Transverse colon (tissue), 4 donors: ENCODE measurements around the gene CAPN11. TPM values are rescaled to one million over a fixed set of nuclear protein-coding genes. Genes with fewer than 3 reads are reported as not detected.
"Not testable (repeated sequence)": the region's sequence is repeated elsewhere in the genome, so short reads cannot be mapped to it uniquely, and the experiment has no call there.

Source experiments
- DNase-seq: peaks from one replicate; pipeline ENCODE4 v3.0.0-alpha.2; 2019
- H3K27ac ChIP-seq, 4 donors: fragments of 200-600 bp; sonication (generic); 2 replicates each; pipeline ENCODE4 v1.5.1; 2016 to 2018; ENCODE audit warnings: inconsistent platforms in 4 of 4
- H3K27me3 ChIP-seq: fragments of 200-600 bp; sonication (generic); 2 replicates; pipeline ENCODE4 v1.5.1; 2017; ENCODE audit warnings: inconsistent platforms
- H3K36me3 ChIP-seq, 4 donors: fragments of 200-600 bp; sonication (generic); 2 replicates each; pipeline ENCODE4 v1.5.1; 2017 to 2019; ENCODE audit warnings: inconsistent platforms in 4 of 4
- H3K4me1 ChIP-seq, 4 donors: fragments of 200-600 bp; sonication (generic); 2 replicates each; pipeline ENCODE4 v1.5.1; 2017 to 2020; ENCODE audit warnings: inconsistent platforms in 4 of 4
- H3K4me3 ChIP-seq, 4 donors: fragments of 200-600 bp; sonication (generic); 1 replicate in 1 of 4; 2 replicates in 3 of 4; pipeline versions ENCODE4 v1.5.1 to v1.6.1; 2017 to 2019; ENCODE audit warnings: inconsistent platforms in 4 of 4
- H3K9me3 ChIP-seq, 2 donors: fragments of 200-600 bp; sonication (generic); 2 replicates each; pipeline ENCODE4 v1.5.1; 2017 to 2019; ENCODE audit warnings: inconsistent platforms in 2 of 2
- EP300 ChIP-seq: sonication (generic); formaldehyde crosslinking; IDR thresholded peaks from one replicate; pipeline ENCODE4 v1.6.1; 2017; ENCODE audit warnings: antibody characterized with exemption, low read depth
- POLR2A ChIP-seq: fragments of 450-650 bp; IDR thresholded peaks from one replicate; pipeline ENCODE4 v1.6.1; 2016; ENCODE audit warnings: antibody characterized with exemption, mild to moderate bottlenecking, moderate library complexity
- POLR2AphosphoS5 ChIP-seq, 3 donors: sonication (generic); formaldehyde crosslinking; IDR thresholded peaks; one replicate each; pipeline ENCODE4 v1.6.1; 2016; ENCODE audit warnings: antibody characterized with exemption in 3 of 3
- WGBS, 2 donors: methylation state at CpG; one replicate each; pipeline ENCODE4 v1.1.5; 2018; ENCODE audit warnings: low coverage in 1 of 2; 5-methylcytosine and 5-hydroxymethylcytosine counted together
- in situ Hi-C, 4 donors: fragments of 200-750 bp; cut with MboI; loops; one replicate each; pipeline versions ENCODE4 v1.15.0 to v1.15.1; 2017; ENCODE audit warnings: low sequenced_read_pairs in 3 of 4, low pct_ligation_motif_present in 1 of 4, low pct_unique_long_range_greater_than_20kb in 1 of 4
- intact Hi-C: fragments of 100-400 bp; cut with DNase I; formaldehyde crosslinking; loops from one replicate; pipeline ENCODE4 v1.15.1; 2023; ENCODE audit warnings: low total_unique reads
- total RNA-seq, 4 donors: library from RNA; depleted of rRNA; stranded (reverse); fragments of >200 nt; gene quantifications; one replicate each; pipeline ENCODE4 v1.1.0, GENCODE V29; 2016
- TF ChIP-seq, protein P1 (sequence below), 5 experiments: fragments of 200-600 bp in 3 of 5; fragments of 450-650 bp in 2 of 5; sonication (generic) in 3 of 5; IDR thresholded peaks; 1 replicate in 2 of 5; 2 replicates in 3 of 5; pipeline ENCODE4 v1.5.1; 2016 to 2017; ENCODE audit warnings: antibody characterized with exemption in 5 of 5, inconsistent platforms in 3 of 5, mild to moderate bottlenecking in 2 of 5, moderate library complexity in 1 of 5

CAPN11 gene
- total RNA-seq, 4 donors from 2014 or later = 1.6 to 19.8 (median 4.9) TPM; not detected in 1

DNA sequence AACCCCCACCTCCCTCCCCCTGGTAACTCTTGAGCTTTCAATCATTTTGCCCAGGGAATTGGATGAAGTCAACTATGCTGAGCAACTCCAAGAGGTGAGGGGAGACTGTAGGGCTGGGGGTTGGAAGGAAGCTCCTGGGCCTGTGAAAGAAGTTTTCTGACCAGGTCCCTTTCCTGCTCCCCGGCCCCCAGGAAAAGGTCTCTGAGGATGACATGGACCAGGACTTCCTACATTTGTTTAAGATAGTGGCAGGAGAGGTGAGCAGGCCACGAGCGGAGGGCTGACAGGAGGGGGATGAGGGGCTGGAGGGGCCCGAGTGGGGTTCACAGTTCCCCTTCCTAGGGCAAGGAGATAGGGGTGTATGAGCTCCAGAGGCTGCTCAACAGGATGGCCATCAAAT lies 21.8 kb downstream of the CAPN11 start:
- H3K4me1 ChIP-seq = peaks cover 0 to 5% (median 0%) of the 10 kb centered on the region in 4 donors
- no peaks in the 10 kb centered on the region for H3K9me3 ChIP-seq
- DNase-seq = no peak
- no peak overlapping the region for H3K27ac ChIP-seq
- no peak for TF ChIP-seq POLR2AphosphoS5 (IDR thresholded peaks at IDR 0.05)
- TF ChIP-seq, protein P1, sequence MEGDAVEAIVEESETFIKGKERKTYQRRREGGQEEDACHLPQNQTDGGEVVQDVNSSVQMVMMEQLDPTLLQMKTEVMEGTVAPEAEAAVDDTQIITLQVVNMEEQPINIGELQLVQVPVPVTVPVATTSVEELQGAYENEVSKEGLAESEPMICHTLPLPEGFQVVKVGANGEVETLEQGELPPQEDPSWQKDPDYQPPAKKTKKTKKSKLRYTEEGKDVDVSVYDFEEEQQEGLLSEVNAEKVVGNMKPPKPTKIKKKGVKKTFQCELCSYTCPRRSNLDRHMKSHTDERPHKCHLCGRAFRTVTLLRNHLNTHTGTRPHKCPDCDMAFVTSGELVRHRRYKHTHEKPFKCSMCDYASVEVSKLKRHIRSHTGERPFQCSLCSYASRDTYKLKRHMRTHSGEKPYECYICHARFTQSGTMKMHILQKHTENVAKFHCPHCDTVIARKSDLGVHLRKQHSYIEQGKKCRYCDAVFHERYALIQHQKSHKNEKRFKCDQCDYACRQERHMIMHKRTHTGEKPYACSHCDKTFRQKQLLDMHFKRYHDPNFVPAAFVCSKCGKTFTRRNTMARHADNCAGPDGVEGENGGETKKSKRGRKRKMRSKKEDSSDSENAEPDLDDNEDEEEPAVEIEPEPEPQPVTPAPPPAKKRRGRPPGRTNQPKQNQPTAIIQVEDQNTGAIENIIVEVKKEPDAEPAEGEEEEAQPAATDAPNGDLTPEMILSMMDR (IDR thresholded peaks at IDR 0.05) = no peak
- TF ChIP-seq POLR2A = no peak
- no peak for TF ChIP-seq EP300
- no peaks in the 10 kb centered on the region for H3K27me3 ChIP-seq
- 90% methylated on average over 4 of the region's 4 CpGs; no CpG with 5 or more reads in 1 of the 2 donors for WGBS, 2 donors
- in situ Hi-C loops = no loop called here
- H3K36me3 ChIP-seq = no peaks in the 10 kb centered on the region
- intact Hi-C loops = no loop called here
- no peak overlapping the region for H3K4me3 ChIP-seq

DNA sequence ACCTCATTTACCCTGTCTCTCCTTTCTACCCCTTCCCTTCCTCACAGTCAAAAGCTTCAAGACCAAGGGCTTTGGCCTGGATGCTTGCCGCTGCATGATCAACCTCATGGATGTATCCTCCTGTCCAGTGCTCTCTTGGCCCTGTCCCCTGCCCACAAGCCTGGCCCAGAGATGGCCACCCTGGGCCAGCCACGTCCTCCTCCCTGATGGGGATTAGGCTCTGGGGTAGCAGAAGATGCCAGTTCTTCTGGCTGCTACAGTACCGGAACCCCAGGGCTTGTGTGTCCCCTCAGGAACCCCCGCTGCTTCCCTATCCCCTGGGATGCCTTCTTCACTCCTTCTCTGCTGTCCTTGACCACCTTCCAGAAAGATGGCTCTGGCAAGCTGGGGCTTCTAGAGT lies 22.3 kb downstream of the CAPN11 start:
- intact Hi-C loops (no loop called here), in situ Hi-C loops (no loop called here)
- Histone ChIP-seq H3K4me3 (no peak overlapping the region), H3K4me1 (peaks cover 0 to 5% (median 0%) of the 10 kb centered on the region in 4 donors), H3K27me3 (no peaks in the 10 kb centered on the region), H3K27ac (no peak overlapping the region), H3K36me3 (no peaks in the 10 kb centered on the region), H3K9me3 (no peaks in the 10 kb centered on the region)
- 83 to 100% methylated on average over 1 to 4 of the region's 4 CpGs for WGBS, 2 donors
- no peak for DNase-seq
- TF ChIP-seq EP300 (no peak), POLR2A (no peak), POLR2AphosphoS5 (IDR thresholded peaks at IDR 0.05) (no peak)
- TF ChIP-seq, protein P1 (IDR thresholded peaks at IDR 0.05) = no peak

DNA sequence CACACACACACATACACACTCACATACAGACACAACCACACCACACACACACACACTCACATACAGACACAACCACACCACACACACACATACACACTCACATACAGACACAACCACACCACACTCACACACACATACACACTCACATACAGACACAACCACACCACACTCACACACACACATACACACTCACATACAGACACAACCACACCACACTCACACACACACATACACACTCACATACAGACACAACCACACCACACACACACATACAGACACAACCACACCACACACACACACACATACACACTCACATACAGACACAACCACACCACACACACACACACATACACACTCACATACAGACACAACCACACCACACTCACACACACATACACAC lies 23.2 kb downstream of the CAPN11 start:
- in situ Hi-C loops, H3K27ac ChIP-seq, H3K4me3 ChIP-seq, H3K36me3 ChIP-seq, DNase-seq, H3K4me1 ChIP-seq, H3K27me3 ChIP-seq, intact Hi-C loops, H3K9me3 ChIP-seq: not testable (repeated sequence)

DNA sequence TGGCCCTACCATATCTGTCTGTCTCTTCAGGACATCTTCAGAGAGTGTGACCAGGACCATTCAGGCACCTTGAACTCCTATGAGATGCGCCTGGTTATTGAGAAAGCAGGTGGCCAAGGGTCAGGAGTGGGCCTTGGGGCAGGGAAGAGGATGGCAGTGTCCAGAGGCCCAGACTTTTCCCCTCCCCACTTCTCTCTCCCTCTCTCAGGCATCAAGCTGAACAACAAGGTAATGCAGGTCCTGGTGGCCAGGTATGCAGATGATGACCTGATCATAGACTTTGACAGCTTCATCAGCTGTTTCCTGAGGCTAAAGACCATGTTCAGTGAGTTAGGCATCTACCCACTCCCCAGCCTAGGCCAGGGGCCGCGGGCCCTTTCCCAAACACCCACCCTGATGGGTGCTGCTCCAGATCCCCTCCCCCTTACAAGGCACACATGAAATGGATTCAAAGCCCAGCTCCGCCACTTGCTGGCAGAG lies 24.3 kb downstream of the CAPN11 start:
- TF ChIP-seq EP300 (no peak), POLR2AphosphoS5 (IDR thresholded peaks at IDR 0.05) (no peak), POLR2A (no peak)
- TF ChIP-seq, protein P1 (IDR thresholded peaks at IDR 0.05) = no peak
- peaks cover 0 to 5% (median 0%) of the 10 kb centered on the region in 4 donors for H3K4me1 ChIP-seq
- H3K36me3 ChIP-seq = no peaks in the 10 kb centered on the region
- intact Hi-C loops (no loop called here), in situ Hi-C loops (no loop called here)
- WGBS, 2 donors = 93 to 98% methylated on average over 3 of the region's 4 CpGs
- no peak overlapping the region for H3K27ac ChIP-seq
- H3K4me3 ChIP-seq = no peak overlapping the region
- H3K9me3 ChIP-seq = no peaks in the 10 kb centered on the region
- H3K27me3 ChIP-seq = no peaks in the 10 kb centered on the region
- DNase-seq = no peak

DNA sequence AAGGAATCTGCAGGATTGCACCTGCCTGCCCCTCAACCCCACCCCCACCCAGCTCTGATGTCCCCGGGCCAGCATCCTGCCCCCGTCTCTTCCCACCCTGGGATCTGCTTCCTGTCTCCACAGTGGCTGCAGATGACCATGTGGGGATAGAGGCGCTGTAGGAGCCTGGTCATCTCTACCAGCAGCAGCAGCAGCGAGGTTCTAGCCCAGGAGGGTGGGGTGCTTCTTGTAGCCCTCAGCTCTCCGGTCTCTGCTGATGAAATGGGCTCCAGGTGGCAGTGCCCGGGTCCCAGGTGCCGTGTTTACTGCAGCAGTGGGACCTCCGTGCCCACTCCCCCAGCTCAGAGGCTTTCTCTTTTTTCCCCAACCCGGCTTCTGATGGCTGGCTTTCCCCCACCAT lies 25.2 kb downstream of the CAPN11 start:
- Histone ChIP-seq H3K27ac (no peak overlapping the region), H3K9me3 (no peaks in the 10 kb centered on the region), H3K36me3 (no peaks in the 10 kb centered on the region), H3K4me3 (no peak overlapping the region), H3K4me1 (peaks cover 0 to 5% (median 0%) of the 10 kb centered on the region in 4 donors), H3K27me3 (no peaks in the 10 kb centered on the region)
- 72% methylated on average over 9 of the region's 9 CpGs; no CpG with 5 or more reads in 1 of the 2 donors for WGBS, 2 donors
- intact Hi-C loops (no loop called here), in situ Hi-C loops (no loop called here)
- DNase-seq = no peak
- TF ChIP-seq POLR2A = no peak
- no peak for TF ChIP-seq POLR2AphosphoS5 (IDR thresholded peaks at IDR 0.05)
- TF ChIP-seq EP300 = no peak
- TF ChIP-seq, protein P1 (IDR thresholded peaks at IDR 0.05) = no peak

DNA sequence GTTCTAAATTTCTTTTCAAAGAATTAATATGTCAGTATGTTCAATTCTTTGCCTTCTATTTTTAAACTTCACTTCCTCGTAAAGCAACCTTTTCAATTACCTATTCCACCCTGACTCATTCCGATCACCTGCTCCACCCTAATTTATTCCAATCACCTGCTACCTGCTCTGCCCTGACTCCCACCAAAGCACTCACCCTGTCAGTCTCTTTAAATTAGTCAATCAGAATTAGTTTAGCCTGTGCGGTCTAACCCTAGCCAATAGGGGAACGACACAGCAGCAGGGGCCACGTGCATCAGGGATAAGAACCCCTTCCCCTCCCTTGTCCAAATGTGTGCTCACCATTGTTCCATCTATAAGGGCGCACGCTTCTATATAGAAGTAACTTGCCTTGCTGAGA lies 26.7 kb downstream of the CAPN11 start:
- H3K27ac ChIP-seq, DNase-seq, H3K4me1 ChIP-seq, intact Hi-C loops, H3K4me3 ChIP-seq, H3K27me3 ChIP-seq, in situ Hi-C loops, H3K9me3 ChIP-seq, H3K36me3 ChIP-seq: not testable (repeated sequence)
- whole genome bisulfite sequencing, 2 donors = 59 to 78% methylated on average over 4 to 7 of the region's 7 CpGs
